Right renal cortex interstitium (tissue), 3 donors: ENCODE measurements around the gene CTU1. TPM values are rescaled to one million over a fixed set of nuclear protein-coding genes. Genes with fewer than 3 reads are reported as not detected.
A peak's percentile ranks its signal among the peaks of the same experiment; 100 is the strongest.
"Not testable (repeated sequence)": the region's sequence is repeated elsewhere in the genome, so short reads cannot be mapped to it uniquely, and the experiment has no call there.

Experiments used
- DNase-seq, 3 donors: peaks; one replicate each; pipeline ENCODE4 v3.0.0-alpha.2; 2013; ENCODE audit warnings: low read depth in 3 of 3, low spot score in 2 of 3
- polyA plus RNA-seq, 3 donors: library from polyadenylated mRNA; unstranded; fragments of 120-200 nt; gene quantifications; one replicate each; pipeline ENCODE4 v1.2.1, GENCODE V29; 2013; ENCODE audit not compliant: insufficient read length in 3 of 3

The CTU1 gene
- polyA plus RNA-seq: 1 to 10 TPM; 2.2 to 2.8 (median 2.4) TPM

GRCh38 chr19:51108066-51108804 is at the start of gene CTU1:
Gene CTU1 (minus strand): TSS chr19:51108409. CDS start chr19:51104569, 3,840 bp downstream.
- DNase-seq: peak; percentile 92 to 97 (median 96)

- DNase-seq: no peak
These were observed 49.1 kb upstream of the CTU1 start for GRCh38 chr19:51157265-51157664.

- DNase-seq: no peak
These were observed 48.5 kb upstream of the CTU1 start for GRCh38 chr19:51156710-51157109.

GRCh38 chr19:51150627-51151026 is 42.4 kb upstream of the CTU1 start:
- DNase-seq: no peak

- DNase-seq: no peak
These were observed 40.4 kb upstream of the CTU1 start for GRCh38 chr19:51148580-51148979.

- DNase-seq: no peak
These were observed 39.5 kb upstream of the CTU1 start for GRCh38 chr19:51147663-51148062.

GRCh38 chr19:51146751-51147150 is 38.5 kb upstream of the CTU1 start:
- no peak for DNase-seq

- DNase-seq: no peak
These were observed 37.8 kb upstream of the CTU1 start for GRCh38 chr19:51145916-51146493.

- DNase-seq: no peak
These were observed 36.4 kb upstream of the CTU1 start for GRCh38 chr19:51144482-51145045.

- no peak for DNase-seq
These were observed 35.3 kb upstream of the CTU1 start for GRCh38 chr19:51143486-51143885.

- DNase-seq: not testable (repeated sequence)
These were observed 34.7 kb upstream of the CTU1 start for GRCh38 chr19:51142809-51143475.

- DNase-seq: no peak
These were observed 33.9 kb upstream of the CTU1 start, which contains the start of gene SIGLEC7 for GRCh38 chr19:51142119-51142518. Gene SIGLEC7 (plus strand): TSS chr19:51142301. CDS start chr19:51142370, 69 bp downstream.

- DNase-seq: no peak
These were observed 33.0 kb upstream of the CTU1 start for GRCh38 chr19:51141181-51141580.

- DNase-seq: no peak
These were observed 32.2 kb upstream of the CTU1 start for GRCh38 chr19:51140441-51140840.

GRCh38 chr19:51139299-51140014 is 31.2 kb upstream of the CTU1 start:
- DNase-seq: no peak

GRCh38 chr19:51138549-51138979 is 30.4 kb upstream of the CTU1 start:
- DNase-seq: no peak

- DNase-seq: no peak
These were observed 29.7 kb upstream of the CTU1 start for GRCh38 chr19:51137792-51138425.

GRCh38 chr19:51136851-51137551 is 28.8 kb upstream of the CTU1 start:
- DNase-seq: no peak

GRCh38 chr19:51135986-51136762 is 28.0 kb upstream of the CTU1 start:
- no peak for DNase-seq
